GM19455 (cell line): ENCODE results near the gene SLMAP.
"Not testable (repeated sequence)": the region's sequence is repeated elsewhere in the genome, so short reads cannot be mapped to it uniquely, and the experiment has no call there.

Experiments used
- ATAC-seq: cut with Tn5 transposase; IDR thresholded peaks from one replicate; pipeline ENCODE4 v1.9.1; 2021; ENCODE audit not compliant: unreplicated experiment

SLMAP gene

GRCh38 chr3:57825116-57825515 lies 69.0 kb downstream of the SLMAP start:
- ATAC-seq: no peak

GRCh38 chr3:57826245-57826951 lies 70.3 kb downstream of the SLMAP start:
- ATAC-seq: no peak

GRCh38 chr3:57826952-57827723 lies 71.0 kb downstream of the SLMAP start:
- ATAC-seq: no peak

- no peak for ATAC-seq
These were observed 71.6 kb downstream of the SLMAP start for GRCh38 chr3:57827757-57828156.

GRCh38 chr3:57832486-57832885 lies 76.4 kb downstream of the SLMAP start:
- ATAC-seq: no peak

- ATAC-seq: no peak
These were observed 76.8 kb downstream of the SLMAP start for GRCh38 chr3:57832900-57833313.

- no peak for ATAC-seq
These were observed 77.7 kb downstream of the SLMAP start for GRCh38 chr3:57833763-57834162.

GRCh38 chr3:57837686-57838085 lies 81.6 kb downstream of the SLMAP start:
- ATAC-seq: no peak

GRCh38 chr3:57838627-57839026 lies 82.5 kb downstream of the SLMAP start:
- ATAC-seq: no peak

GRCh38 chr3:57840473-57840872 lies 84.4 kb downstream of the SLMAP start:
- no peak for ATAC-seq

- no peak for ATAC-seq
These were observed 85.7 kb downstream of the SLMAP start for GRCh38 chr3:57841818-57842217.

- no peak for ATAC-seq
These were observed 92.1 kb downstream of the SLMAP start for GRCh38 chr3:57848177-57848738.

- ATAC-seq: no peak
These were observed 95.2 kb downstream of the SLMAP start for GRCh38 chr3:57851304-57851703.

- ATAC-seq: no peak
These were observed 96.8 kb downstream of the SLMAP start for GRCh38 chr3:57852896-57853295.

GRCh38 chr3:57855281-57855680 lies 99.2 kb downstream of the SLMAP start:
- no peak for ATAC-seq

GRCh38 chr3:57855943-57856342 lies 99.8 kb downstream of the SLMAP start:
- no peak for ATAC-seq

- ATAC-seq: no peak
These were observed 100.6 kb downstream of the SLMAP start for GRCh38 chr3:57856675-57857074.

GRCh38 chr3:57862894-57863293 lies 106.8 kb downstream of the SLMAP start:
- ATAC-seq: no peak

- no peak for ATAC-seq
These were observed 107.3 kb downstream of the SLMAP start for GRCh38 chr3:57863380-57863779.

- no peak for ATAC-seq
These were observed 108.7 kb downstream of the SLMAP start for GRCh38 chr3:57864853-57865252.

- not testable (repeated sequence) for ATAC-seq
These were observed 113.0 kb downstream of the SLMAP start for GRCh38 chr3:57869110-57869509.

GRCh38 chr3:57872606-57873005 lies 116.5 kb downstream of the SLMAP start:
- no peak for ATAC-seq
